HFFc6 (cell line): Measurements from ENCODE around the gene ABHD6. TPM values are rescaled to one million over a fixed set of nuclear protein-coding genes. Genes with fewer than 3 reads are reported as not detected.

Source experiments
- DNase-seq: peaks from one replicate; pipeline ENCODE4 v3.0.0-alpha.2; 2018
- H3K27ac Mint-ChIP-seq: 2 replicates; pipeline ENCODE4 v1.8.0; 2020; ENCODE audit warnings: mild to moderate bottlenecking, mixed read lengths
- H3K27me3 Mint-ChIP-seq: 2 replicates; pipeline ENCODE4 v1.8.0; 2021; ENCODE audit warnings: mild to moderate bottlenecking, moderate library complexity, mixed read lengths; ENCODE audit not compliant: insufficient read depth
- H3K36me3 Mint-ChIP-seq: 2 replicates; pipeline ENCODE4 v1.8.0; 2021; ENCODE audit warnings: low read depth, mixed read lengths
- H3K4me1 Mint-ChIP-seq: 2 replicates; pipeline ENCODE4 v1.8.0; 2020; ENCODE audit warnings: low read depth, mixed read lengths
- H3K4me3 Mint-ChIP-seq: 2 replicates; pipeline ENCODE4 v1.8.0; 2020; ENCODE audit warnings: mild to moderate bottlenecking, moderate library complexity, mixed read lengths
- H3K9me3 Mint-ChIP-seq: 2 replicates; pipeline ENCODE4 v1.8.0; 2020; ENCODE audit warnings: mild to moderate bottlenecking, mixed read lengths
- CTCF ChIP-seq: fragments of 200-600 bp; sonication (generic); IDR thresholded peaks from 2 replicates; pipeline ENCODE4 v1.5.0; 2021; ENCODE audit warnings: antibody characterized with exemption, mild to moderate bottlenecking
- total RNA-seq, 6 experiments: library from RNA; stranded (reverse); fragmentation: NEBNext Ultra II Directional; extraction: Animal tissue kit (Norgen Biotek cat#: 25700); gene quantifications; 2 replicates in 1 of 6; 3 replicates in 5 of 6; pipeline ENCODE4 v1.2.3, GENCODE V29; 2021

The ABHD6 gene
- total RNA-seq, 6 experiments from 2014 or later: 6.1 to 8.9 (median 6.5) TPM

- no peak for TF ChIP-seq CTCF
- Mint-ChIP-seq H3K27ac (no peak overlapping the region), H3K4me1 (peaks cover 13% of the 10 kb centered on the region), H3K9me3 (no peaks in the 10 kb centered on the region), H3K4me3 (no peak overlapping the region), H3K27me3 (no peaks in the 10 kb centered on the region), H3K36me3 (no peaks in the 10 kb centered on the region)
- no peak for DNase-seq
Observed at GRCh38 chr3:58190882-58191281, 46.7 kb upstream of the ABHD6 start.

- no peak for DNase-seq
- H3K27ac Mint-ChIP-seq: no peak overlapping the region
- H3K4me1 Mint-ChIP-seq: peaks cover 13% of the 10 kb centered on the region
- H3K4me3 Mint-ChIP-seq: no peak overlapping the region
- no peaks in the 10 kb centered on the region for H3K36me3 Mint-ChIP-seq
- no peak for TF ChIP-seq CTCF
- H3K9me3 Mint-ChIP-seq: no peaks in the 10 kb centered on the region
- H3K27me3 Mint-ChIP-seq: no peaks in the 10 kb centered on the region
Observed at GRCh38 chr3:58191361-58191991, 46.1 kb upstream of the ABHD6 start.

- no peak overlapping the region for H3K4me3 Mint-ChIP-seq
- H3K27me3 Mint-ChIP-seq: no peaks in the 10 kb centered on the region
- no peak for TF ChIP-seq CTCF
- H3K4me1 Mint-ChIP-seq: peaks cover 13% of the 10 kb centered on the region
- H3K36me3 Mint-ChIP-seq: no peaks in the 10 kb centered on the region
- no peaks in the 10 kb centered on the region for H3K9me3 Mint-ChIP-seq
- no peak overlapping the region for H3K27ac Mint-ChIP-seq
- no peak for DNase-seq
Observed at GRCh38 chr3:58192069-58192468, 45.5 kb upstream of the ABHD6 start.

GRCh38 chr3:58193682-58194407, 43.7 kb upstream of the ABHD6 start:
- Mint-ChIP-seq H3K27ac (no peak overlapping the region), H3K4me3 (no peak overlapping the region), H3K4me1 (peaks cover 6% of the 10 kb centered on the region), H3K9me3 (no peaks in the 10 kb centered on the region), H3K27me3 (no peaks in the 10 kb centered on the region), H3K36me3 (no peaks in the 10 kb centered on the region)
- TF ChIP-seq CTCF: no peak
- DNase-seq: no peak

GRCh38 chr3:58197588-58197987, 40.0 kb upstream of the ABHD6 start:
- Mint-ChIP-seq H3K4me1 (peaks cover 9% of the 10 kb centered on the region), H3K9me3 (no peaks in the 10 kb centered on the region), H3K4me3 (no peak overlapping the region), H3K27ac (no peak overlapping the region), H3K27me3 (peaks cover 3% of the 10 kb centered on the region; the same call in 1 of the 2 replicates), H3K36me3 (no peaks in the 10 kb centered on the region)
- DNase-seq: no peak
- TF ChIP-seq CTCF: no peak
